HG03025 (cell line): ENCODE data around the gene VIM.
A peak's percentile ranks its signal among the peaks of the same experiment; 100 is the strongest.

Experiments
- ATAC-seq: cut with Tn5 transposase; IDR thresholded peaks from one replicate; pipeline ENCODE4 v1.9.1; 2021; ENCODE audit warnings: mild to moderate bottlenecking, moderate library complexity; ENCODE audit not compliant: unreplicated experiment, low FRiP score

Gene VIM

DNA sequence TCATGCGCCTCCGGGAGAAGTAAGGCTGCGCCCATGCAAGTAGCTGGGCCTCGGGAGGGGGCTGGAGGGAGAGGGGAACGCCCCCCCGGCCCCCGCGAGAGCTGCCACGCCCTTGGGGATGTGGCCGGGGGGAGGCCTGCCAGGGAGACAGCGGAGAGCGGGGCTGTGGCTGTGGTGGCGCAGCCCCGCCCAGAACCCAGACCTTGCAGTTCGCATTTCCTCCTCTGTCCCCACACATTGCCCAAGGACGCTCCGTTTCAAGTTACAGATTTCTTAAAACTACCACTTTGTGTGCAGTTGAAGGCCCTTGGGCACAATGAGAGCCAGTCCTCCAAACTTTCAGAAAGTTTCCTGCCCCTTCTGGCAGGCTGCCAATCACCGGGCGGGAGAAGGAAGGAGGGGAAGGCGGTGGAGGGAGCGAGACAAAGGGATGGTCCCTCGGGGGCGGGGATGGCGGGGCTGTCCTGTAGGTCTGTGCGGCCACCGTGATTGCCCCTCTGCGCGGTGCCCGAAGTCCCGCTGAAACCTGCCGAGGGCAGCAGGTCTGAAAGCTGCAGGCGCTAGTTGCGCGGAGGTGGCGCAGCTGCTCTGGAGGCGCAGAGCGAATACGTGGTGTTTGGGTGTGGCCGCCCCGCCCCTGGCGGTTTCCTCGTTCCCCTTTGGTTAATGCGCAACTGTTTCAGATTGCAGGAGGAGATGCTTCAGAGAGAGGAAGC lies 2.1 kb downstream of the VIM start:
- ATAC-seq: peak; percentile 66

DNA sequence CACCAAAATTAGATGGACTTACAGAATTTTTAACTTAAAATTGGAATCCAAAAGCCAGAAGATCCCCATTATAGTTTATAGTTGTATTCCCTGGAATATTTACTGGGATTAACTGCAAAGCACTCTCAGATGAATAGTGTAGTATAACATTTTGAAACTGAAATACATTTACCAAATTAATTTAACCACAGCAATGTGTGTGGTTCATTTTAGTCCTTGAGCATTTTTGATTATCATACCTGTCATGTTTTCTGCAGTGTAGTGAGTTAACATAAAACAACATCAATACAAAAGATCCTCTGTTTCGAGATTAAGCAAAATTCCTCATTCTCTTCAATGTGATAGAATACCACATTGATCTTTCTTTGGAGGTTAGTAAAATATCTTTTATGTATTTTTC lies 3.7 kb downstream of the VIM start:
- ATAC-seq: no peak

- no peak for ATAC-seq
Observed at GRCh38 chr10:17232276-17232960, 4.4 kb downstream of the VIM start.

- ATAC-seq: no peak
Observed at GRCh38 chr10:17233286-17233991, 5.4 kb downstream of the VIM start.

- no peak for ATAC-seq
Observed at GRCh38 chr10:17234431-17234945, 6.4 kb downstream of the VIM start.

DNA sequence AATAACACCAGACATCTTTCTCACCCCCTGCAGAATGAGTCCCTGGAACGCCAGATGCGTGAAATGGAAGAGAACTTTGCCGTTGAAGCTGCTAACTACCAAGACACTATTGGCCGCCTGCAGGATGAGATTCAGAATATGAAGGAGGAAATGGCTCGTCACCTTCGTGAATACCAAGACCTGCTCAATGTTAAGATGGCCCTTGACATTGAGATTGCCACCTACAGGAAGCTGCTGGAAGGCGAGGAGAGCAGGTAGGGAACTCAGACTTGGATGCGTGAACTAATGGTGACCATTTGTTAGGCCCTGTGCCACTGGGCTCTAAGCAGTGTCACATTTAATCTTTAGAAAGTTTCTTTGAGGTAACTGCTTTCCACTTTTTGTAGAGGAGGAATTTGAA lies 7.1 kb downstream of the VIM start:
- ATAC-seq: no peak

DNA sequence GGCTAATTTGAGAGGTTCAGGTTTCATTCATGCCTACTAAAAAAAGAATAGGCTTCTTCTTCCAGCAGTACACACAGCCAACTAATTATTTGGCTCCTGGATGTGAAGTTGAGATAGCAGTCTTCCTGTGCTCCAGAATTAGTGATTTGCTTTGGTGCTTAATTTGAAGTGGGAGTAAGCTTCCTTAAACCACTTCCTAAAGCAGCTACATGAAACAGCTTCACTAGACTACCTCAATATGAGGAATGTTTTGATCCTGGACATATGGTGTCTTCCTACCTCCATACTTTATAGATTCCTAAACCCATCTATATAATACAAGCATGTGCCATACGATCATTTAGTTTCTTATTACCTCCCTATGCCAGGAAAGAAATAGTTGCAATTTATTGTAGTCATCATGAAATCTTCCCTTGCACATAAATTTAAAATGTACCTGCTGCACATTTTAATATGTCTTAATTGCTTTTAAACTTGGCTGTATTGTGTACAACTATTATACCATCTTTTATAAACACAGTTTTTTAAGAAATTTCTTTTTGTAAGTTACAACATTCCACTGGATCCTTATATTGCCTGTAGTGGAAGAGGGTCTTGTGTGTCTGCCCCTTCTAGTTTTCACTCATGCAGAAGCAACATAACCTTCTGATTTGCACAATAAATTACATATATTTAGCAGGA lies 8.6 kb downstream of the VIM start:
- no peak for ATAC-seq

- ATAC-seq: no peak
Observed at GRCh38 chr10:17237149-17237527, 9.1 kb downstream of the VIM start.

GRCh38 chr10:17237915-17238444 lies 9.9 kb downstream of the VIM start:
- no peak for ATAC-seq

GRCh38 chr10:17238445-17239291 lies 10.6 kb downstream of the VIM start:
- ATAC-seq: no peak

DNA sequence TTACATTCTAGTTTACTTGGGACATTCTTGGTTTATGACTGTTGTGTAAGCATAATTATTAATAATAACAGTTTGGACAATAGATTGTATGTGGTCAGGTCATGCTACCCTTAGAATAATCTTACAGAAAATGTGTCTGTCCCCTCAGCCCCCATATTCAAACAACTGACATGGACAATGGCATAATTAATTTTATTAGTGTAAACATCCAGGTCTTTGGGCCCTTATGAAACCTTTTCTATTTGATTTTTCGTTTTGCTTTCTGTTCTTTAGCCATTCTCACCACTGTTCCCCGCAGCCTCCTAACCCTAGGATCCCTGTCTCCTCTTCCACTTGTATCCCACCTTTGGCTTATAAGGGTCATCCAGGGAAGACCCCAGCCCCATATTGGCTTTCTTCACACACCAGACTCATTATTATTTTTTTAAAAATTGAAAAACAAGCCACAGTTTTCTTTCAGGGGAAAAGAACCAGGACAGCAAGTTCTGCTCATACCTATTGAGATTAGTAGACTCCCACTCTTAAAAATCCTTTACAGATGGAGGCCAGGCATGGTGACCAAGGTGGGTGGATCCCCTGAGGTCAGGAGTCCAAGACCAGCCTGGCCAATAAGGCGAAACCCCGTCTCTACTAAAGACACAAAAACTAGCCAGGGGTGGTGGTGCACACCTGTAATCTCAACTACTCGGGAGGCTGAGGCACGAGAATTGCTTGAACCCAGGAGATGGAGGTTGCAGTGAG lies 11.5 kb downstream of the VIM start:
- no peak for ATAC-seq

GRCh38 chr10:17240096-17240495 lies 12.1 kb downstream of the VIM start:
- ATAC-seq: no peak

GRCh38 chr10:17240616-17241015 lies 12.6 kb downstream of the VIM start:
- no peak for ATAC-seq

DNA sequence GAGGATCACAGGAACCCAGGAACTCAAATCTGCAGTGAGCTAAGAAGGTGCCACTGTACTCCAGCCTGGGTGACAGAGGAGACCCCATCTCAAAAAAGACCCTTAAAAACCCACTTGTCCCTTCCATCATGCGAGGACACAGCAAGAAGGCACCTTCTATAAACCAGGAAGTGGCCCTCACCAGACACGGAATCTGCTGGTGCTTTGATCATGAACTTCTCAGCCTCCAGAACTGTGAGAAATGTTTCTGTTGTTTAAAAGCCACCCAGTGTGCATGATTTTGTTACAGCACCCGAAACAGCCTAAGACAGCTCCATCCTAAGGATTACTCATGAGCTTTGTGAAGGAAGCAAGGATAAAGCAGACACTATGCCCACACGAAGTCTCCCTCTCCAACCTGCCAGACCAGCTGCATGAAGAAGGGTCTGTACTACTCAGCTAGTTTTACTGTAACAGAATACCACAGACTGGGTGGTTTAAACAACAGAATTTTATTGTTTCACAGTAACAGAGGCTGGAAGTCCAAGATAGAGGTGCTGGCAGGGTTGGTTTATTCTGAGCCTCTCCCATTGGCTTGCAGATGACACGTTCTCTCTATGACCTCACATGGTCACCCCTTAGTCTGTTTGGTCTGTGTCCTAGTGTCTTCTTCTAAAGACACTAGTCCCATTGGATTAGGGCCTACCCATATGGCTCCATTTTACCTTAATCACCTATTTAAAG lies 13.7 kb downstream of the VIM start:
- no peak for ATAC-seq

GRCh38 chr10:17244700-17245365 lies 16.8 kb downstream of the VIM start:
- ATAC-seq: no peak

DNA sequence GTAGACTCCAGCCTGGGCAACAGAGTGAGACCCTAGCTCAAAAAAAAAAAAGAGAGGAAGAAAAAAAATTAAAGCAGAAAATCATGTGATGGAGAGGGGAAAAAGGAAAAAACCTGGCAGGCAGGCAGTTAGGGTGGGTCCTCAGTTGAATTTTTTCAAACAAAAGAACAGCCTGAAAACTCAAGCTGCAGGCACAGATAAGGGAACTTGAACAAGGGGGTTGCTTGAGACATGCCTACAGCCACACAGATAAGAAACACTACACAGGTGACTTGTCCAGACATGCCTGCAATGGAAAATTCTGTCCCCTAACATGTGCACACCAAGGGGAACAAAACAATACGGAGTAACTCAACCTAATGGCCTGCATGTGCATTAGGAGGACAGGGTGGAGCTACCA lies 19.2 kb downstream of the VIM start:
- ATAC-seq: no peak

DNA sequence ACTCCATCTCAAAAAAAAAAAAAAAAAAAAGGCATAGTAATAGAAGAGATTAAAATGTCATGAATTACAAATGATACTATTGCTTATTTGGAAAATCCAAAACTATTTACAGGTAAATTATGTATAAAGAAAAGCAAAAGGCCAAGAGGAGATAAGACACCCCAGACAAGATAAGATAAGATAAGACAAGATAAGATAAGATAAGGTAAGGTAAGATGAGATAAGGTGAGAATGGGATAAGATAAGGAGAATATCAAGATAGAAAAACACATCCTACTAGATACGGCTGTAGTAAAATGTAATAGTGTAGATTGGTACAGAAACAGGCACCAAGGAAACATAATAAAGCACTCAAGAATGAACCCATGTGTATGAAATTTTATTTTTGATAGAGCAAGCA lies 20.9 kb downstream of the VIM start:
- ATAC-seq: no peak

DNA sequence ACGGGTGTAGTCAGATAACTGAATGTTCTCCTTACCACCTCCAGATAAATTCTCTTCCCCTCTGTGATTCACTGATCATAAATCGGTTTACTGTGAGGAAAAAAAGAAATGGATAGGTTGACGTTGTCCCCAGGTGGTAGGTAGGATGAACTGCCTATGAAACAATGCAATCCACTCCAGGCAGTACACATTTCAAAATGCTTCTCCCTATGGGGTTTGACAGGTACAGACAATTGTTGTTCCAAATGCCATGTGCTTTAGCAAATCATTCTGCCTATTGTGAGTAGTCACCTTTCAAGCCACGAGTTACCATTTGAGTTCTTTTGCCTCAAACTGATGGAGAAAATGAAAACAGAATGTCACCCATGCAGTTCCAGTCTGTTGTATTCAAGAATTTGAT lies 21.8 kb downstream of the VIM start:
- ATAC-seq: no peak
